HepG2 (cell line): Measurements from ENCODE around the gene OR2H1. TPM values are rescaled to one million over a fixed set of nuclear protein-coding genes. Genes with fewer than 3 reads are reported as not detected.

Experiments
- ATAC-seq: fragments of 200-7000 bp; cut with Tn5 transposase; 3 replicates; pipeline ENCODE4 v1.9.1; 2020; ENCODE audit warnings: mild to moderate bottlenecking, moderate library complexity
- BruUV-seq: library from RNA; stranded (reverse); fragments of 400-500 nt; replicated peaks from 2 replicates; lab custom pipeline; 2021; lab: Mats Ljungman, UMichigan
- CTCF ChIA-PET: fragments of 300-600 bp; formaldehyde crosslinking; extraction: SDS; loops from one replicate; lab custom pipeline; 2021; ENCODE audit warnings: low total read pairs, inconsistent platforms, low intra/inter-chr PET ratio; lab: Yijun Ruan, JAX
- POLR2A ChIA-PET: fragments of 350-600 bp; sonication (Branson Sonifier 250); formaldehyde crosslinking; loops from one replicate; lab custom pipeline; 2020; ENCODE audit warnings: antibody characterized with exemption, inconsistent platforms; lab: Yijun Ruan, JAX
- DNase-seq: peaks from one replicate; pipeline ENCODE4 v3.0.0-alpha.2; 2015; ENCODE audit warnings: low spot score
- FAIRE-seq: peaks from 3 replicates; lab custom pipeline; 2011; peaks lifted over from hg19 to GRCh38; lab: Jason Lieb, UNC
- H2AFZ ChIP-seq: one replicate; pipeline ENCODE4 v1.6.1; 2011; ENCODE audit warnings: low read length, inconsistent platforms
- H3K27ac ChIP-seq: fragments of 300-600 bp; 3 replicates; pipeline ENCODE4 v1.8.0; 2011; ENCODE audit warnings: mixed run types, mild to moderate bottlenecking, mixed read lengths, low read length, inconsistent platforms; ENCODE audit not compliant: insufficient read depth; ENCODE audit errors: extremely low read length
- H3K27me3 ChIP-seq, 2 experiments: fragments of 200-600 bp in 1 of 2; 2 replicates in 1 of 2; 3 replicates in 1 of 2; pipeline versions ENCODE4 v1.6.0 to v1.8.0; 2011; ENCODE audit warnings: low read length in 2 of 2, mild to moderate bottlenecking in 2 of 2, moderate library complexity in 2 of 2, inconsistent platforms in 1 of 2; ENCODE audit not compliant: insufficient read depth in 2 of 2, control insufficient read depth in 1 of 2
- H3K36me3 ChIP-seq, 2 experiments: fragments of 200-600 bp in 1 of 2; replicated peaks in 1 of 2; 2 replicates in 1 of 2; 3 replicates in 1 of 2; pipeline versions ENCODE4 v1.5.1 to v1.8.0; 2011; ENCODE audit warnings: low read length in 2 of 2, inconsistent platforms in 1 of 2; ENCODE audit not compliant: insufficient read depth in 2 of 2, control insufficient read depth in 1 of 2
- H3K4me1 ChIP-seq: 2 replicates; pipeline ENCODE4 v1.5.1; 2012; ENCODE audit warnings: low read length, inconsistent platforms; ENCODE audit not compliant: insufficient read depth
- H3K4me2 ChIP-seq: 2 replicates; pipeline ENCODE4 v1.6.0; 2011; ENCODE audit warnings: low read depth, low read length, inconsistent platforms
- H3K4me3 ChIP-seq, 3 experiments: fragments of 200-600 bp in 1 of 3; sonication (generic), shearing (Covaris generic) in 1 of 3; replicated peaks in 1 of 3; 2 replicates each; pipeline ENCODE4 v1.5.1; 2011 to 2016; ENCODE audit warnings: low read length in 3 of 3, inconsistent platforms in 2 of 3, low read depth in 2 of 3, mild to moderate bottlenecking in 2 of 3, control low read depth in 1 of 3, mixed read lengths in 1 of 3; ENCODE audit not compliant: insufficient read depth in 1 of 3
- H3K79me2 ChIP-seq: one replicate; pipeline ENCODE4 v1.6.1; 2011; ENCODE audit warnings: low read length, inconsistent platforms; ENCODE audit not compliant: insufficient read depth
- H3K9ac ChIP-seq: 2 replicates; pipeline ENCODE4 v1.6.0; 2011; ENCODE audit warnings: mild to moderate bottlenecking, low read depth, low read length, inconsistent platforms; ENCODE audit not compliant: insufficient read depth
- H3K9me3 ChIP-seq: 2 replicates; pipeline ENCODE4 v1.5.1; 2012; ENCODE audit warnings: mild to moderate bottlenecking, low read length
- H4K20me1 ChIP-seq: 2 replicates; pipeline ENCODE4 v1.6.0; 2011; ENCODE audit warnings: inconsistent platforms, mild to moderate bottlenecking, low read length, moderate library complexity; ENCODE audit not compliant: insufficient read depth
- WGBS: methylation state at CpG from one replicate; pipeline ENCODE4 v1.1.6; 2017; ENCODE audit warnings: low lambda C conversion rate; 5-methylcytosine and 5-hydroxymethylcytosine counted together
- in situ Hi-C: cut with HindIII; loops from 2 replicates; pipeline ENCODE4 v1.10.0; 2017; ENCODE audit warnings: low pct_unique_long_range_greater_than_20kb; ENCODE audit not compliant: extremely low pct_ligation_motif_present
- intact Hi-C: fragments of 100-400 bp; cut with micrococcal nuclease; formaldehyde crosslinking; loops from one replicate; pipeline ENCODE4 v1.10.0; 2022; ENCODE audit not compliant: unreplicated experiment
- polyA plus RNA-seq, 8 experiments: library from polyadenylated mRNA; depleted of rRNA in 3 of 8; stranded (reverse) in 7 of 8; unstranded in 1 of 8; fragments of >200 nt; fragmentation: Illumina TruSeq in 4 of 8; extraction: Trizol in 4 of 8; gene quantifications; 2 replicates each; pipeline versions ENCODE4 v1.2.1 to v1.2.3, GENCODE V29; 2011 to 2016; ENCODE audit warnings: low read depth in 4 of 8, missing spikeins in 1 of 8, mixed read lengths in 1 of 8; ENCODE audit not compliant: insufficient read depth in 1 of 8
- total RNA-seq, 5 experiments: library from RNA; depleted of rRNA; stranded (reverse); fragments of >200 nt; fragmentation: Illumina TruSeq; extraction: Trizol; gene quantifications; 2 replicates each; pipeline ENCODE4 v1.2.3, GENCODE V29; 2016; ENCODE audit warnings: low read depth in 1 of 5
- TF ChIP-seq, protein P1 (sequence below): sonication (generic); formaldehyde crosslinking; IDR thresholded peaks from 2 replicates; pipeline ENCODE4 v1.4.0; 2020; ENCODE audit warnings: missing genetic modification reagents

OR2H1 gene
- total and polyA plus RNA-seq, 2 of the 13 experiments (the other 11 are each of a cell fraction or from before 2014, with no cell fraction given) = 0.15 TPM; not detected in 1

DNA sequence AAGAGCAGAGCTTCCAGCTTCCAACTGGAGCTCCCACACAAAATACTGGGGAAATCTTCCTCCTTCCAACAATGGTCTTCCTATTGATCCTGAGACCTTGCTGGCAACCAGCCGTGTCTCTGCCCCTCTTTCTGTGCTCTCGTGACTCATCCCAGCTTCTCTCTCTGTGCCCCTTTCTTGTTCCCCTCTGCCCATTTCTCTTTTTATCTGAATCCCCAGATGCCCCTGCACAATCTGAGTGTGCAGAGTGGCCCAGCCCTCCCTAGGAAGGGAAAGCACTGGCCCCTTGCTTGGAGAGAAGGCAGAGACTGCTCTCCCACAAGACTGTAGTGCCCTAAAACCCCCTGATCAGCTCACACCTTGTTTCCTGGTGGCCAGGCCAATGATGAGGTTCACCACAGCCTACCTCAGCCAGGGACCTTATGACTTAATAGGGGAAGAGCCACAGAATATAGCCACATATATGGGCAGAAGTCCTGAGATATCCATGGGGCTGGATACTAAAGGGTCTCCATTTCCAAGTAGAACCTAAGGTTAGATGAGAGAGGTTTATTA is 53.9 kb downstream of the OR2H1 start:
- intact Hi-C loops = no loop called here
- TF ChIP-seq, protein P1, sequence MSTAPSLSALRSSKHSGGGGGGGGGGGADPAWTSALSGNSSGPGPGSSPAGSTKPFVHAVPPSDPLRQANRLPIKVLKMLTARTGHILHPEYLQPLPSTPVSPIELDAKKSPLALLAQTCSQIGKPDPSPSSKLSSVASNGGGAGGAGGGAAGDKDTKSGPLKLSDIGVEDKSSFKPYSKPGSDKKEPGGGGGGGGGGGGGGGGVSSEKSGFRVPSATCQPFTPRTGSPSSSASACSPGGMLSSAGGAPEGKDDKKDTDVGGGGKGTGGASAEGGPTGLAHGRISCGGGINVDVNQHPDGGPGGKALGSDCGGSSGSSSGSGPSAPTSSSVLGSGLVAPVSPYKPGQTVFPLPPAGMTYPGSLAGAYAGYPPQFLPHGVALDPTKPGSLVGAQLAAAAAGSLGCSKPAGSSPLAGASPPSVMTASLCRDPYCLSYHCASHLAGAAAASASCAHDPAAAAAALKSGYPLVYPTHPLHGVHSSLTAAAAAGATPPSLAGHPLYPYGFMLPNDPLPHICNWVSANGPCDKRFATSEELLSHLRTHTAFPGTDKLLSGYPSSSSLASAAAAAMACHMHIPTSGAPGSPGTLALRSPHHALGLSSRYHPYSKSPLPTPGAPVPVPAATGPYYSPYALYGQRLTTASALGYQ (CRISPR knock-in tag) = no peak
- 2% methylated on average over 2 of the region's 2 CpGs for WGBS
- CTCF ChIA-PET = no interaction called here
- Histone ChIP-seq H3K79me2 (no peaks in the 10 kb centered on the region), H3K4me3 (no peak overlapping the region), H3K27ac (no peak overlapping the region), H4K20me1 (no peaks in the 10 kb centered on the region), H3K27me3 (peaks cover 0 to 17% of the 10 kb centered on the region in 2 experiments; a peak in 2 of 5 replicates), H3K9me3 (no peaks in the 10 kb centered on the region), H3K9ac (no peak overlapping the region), H3K36me3 (no peaks in the 10 kb centered on the region), H3K4me2 (no peak overlapping the region), H2AFZ (no peak overlapping the region), H3K4me1 (no peaks in the 10 kb centered on the region)
- in situ Hi-C loops = no loop called here
- DNase-seq (no peak), ATAC-seq (no peak), FAIRE-seq (no peak)
- BruUV-seq = no TSS peak
- POLR2A ChIA-PET = no interaction called here

Other genes starting within 250 kb of the OR2H1 start
- not detected in 2 replicates for gene OR14J1, start 155.5 kb upstream of the OR2H1 start, total RNA-seq (2016; rRNA removed; fragmentation: Illumina TruSeq; extraction: Trizol)
- gene OR14J1, start 155.5 kb upstream of the OR2H1 start, polyA plus RNA-seq (2011; rRNA removed) = 0.08 and 0.17 TPM in 2 replicates
- not detected in 2 replicates for gene OR5V1, start 88.3 kb upstream of the OR2H1 start, total RNA-seq (2016; rRNA removed; fragmentation: Illumina TruSeq; extraction: Trizol)
- gene OR5V1, start 88.3 kb upstream of the OR2H1 start, polyA plus RNA-seq (2011; rRNA removed) = not detected in 2 replicates
- not detected in 2 replicates for gene OR12D3, start 81.9 kb upstream of the OR2H1 start, total RNA-seq (2016; rRNA removed; fragmentation: Illumina TruSeq; extraction: Trizol)
- gene OR12D3, start 81.9 kb upstream of the OR2H1 start, polyA plus RNA-seq (2011; rRNA removed) = not detected in 2 replicates
- gene OR12D2, start 61.5 kb upstream of the OR2H1 start, total RNA-seq (2016; rRNA removed; fragmentation: Illumina TruSeq; extraction: Trizol) = not detected in 2 replicates
- 0.05 and 0.26 TPM in 2 replicates for gene OR12D2, start 61.5 kb upstream of the OR2H1 start, polyA plus RNA-seq (2011; rRNA removed)
- not detected in 2 replicates for gene OR12D1, start 42.2 kb upstream of the OR2H1 start, total RNA-seq (2016; rRNA removed; fragmentation: Illumina TruSeq; extraction: Trizol)
- gene OR12D1, start 42.2 kb upstream of the OR2H1 start, polyA plus RNA-seq (2011; rRNA removed) = 0.05 TPM in 1 of 2 replicates, not detected in the other
- gene OR10C1, start 17.8 kb upstream of the OR2H1 start, total RNA-seq (2016; rRNA removed; fragmentation: Illumina TruSeq; extraction: Trizol) = not detected in 2 replicates
- 0.04 TPM in 1 of 2 replicates, not detected in the other for gene OR10C1, start 17.8 kb upstream of the OR2H1 start, polyA plus RNA-seq (2011; rRNA removed)
- not detected in 2 replicates for gene OR11A1, start 84 bp upstream of the OR2H1 start, total RNA-seq (2016; rRNA removed; fragmentation: Illumina TruSeq; extraction: Trizol)
- gene OR11A1, start 84 bp upstream of the OR2H1 start, polyA plus RNA-seq (2011; rRNA removed) = not detected in 2 replicates
- gene MAS1L, start 30.8 kb downstream of the OR2H1 start, total RNA-seq (2016; rRNA removed; fragmentation: Illumina TruSeq; extraction: Trizol) = not detected in 2 replicates
- not detected in 2 replicates for gene MAS1L, start 30.8 kb downstream of the OR2H1 start, polyA plus RNA-seq (2011; rRNA removed)
- 172 and 244 TPM in 2 replicates for gene UBD, start 102.6 kb downstream of the OR2H1 start, total RNA-seq (2016; rRNA removed; fragmentation: Illumina TruSeq; extraction: Trizol)
- 13.9 and 26.9 TPM in 2 replicates for gene UBD, start 102.6 kb downstream of the OR2H1 start, polyA plus RNA-seq (2011; rRNA removed)
- gene OR2H2, start 128.0 kb downstream of the OR2H1 start, total RNA-seq (2016; rRNA removed; fragmentation: Illumina TruSeq; extraction: Trizol) = not detected in 2 replicates
- gene OR2H2, start 128.0 kb downstream of the OR2H1 start, polyA plus RNA-seq (2011; rRNA removed) = not detected in 2 replicates
- 0.07 TPM in 1 of 2 replicates, not detected in the other for gene GABBR1, start 176.0 kb downstream of the OR2H1 start, total RNA-seq (2016; rRNA removed; fragmentation: Illumina TruSeq; extraction: Trizol)
- 0.37 and 0.38 TPM in 2 replicates for gene GABBR1, start 176.0 kb downstream of the OR2H1 start, polyA plus RNA-seq (2011; rRNA removed)
- not detected in 2 replicates for gene MOG, start 199.9 kb downstream of the OR2H1 start, total RNA-seq (2016; rRNA removed; fragmentation: Illumina TruSeq; extraction: Trizol)
- not detected in 2 replicates for gene MOG, start 199.9 kb downstream of the OR2H1 start, polyA plus RNA-seq (2011; rRNA removed)
- gene ZFP57, start 224.0 kb downstream of the OR2H1 start, total RNA-seq (2016; rRNA removed; fragmentation: Illumina TruSeq; extraction: Trizol) = not detected in 2 replicates
- gene ZFP57, start 224.0 kb downstream of the OR2H1 start, polyA plus RNA-seq (2011; rRNA removed) = not detected in 2 replicates